ENCODE data around the gene STK32C. TPM values are rescaled to one million over a fixed set of nuclear protein-coding genes. Genes with fewer than 3 reads are reported as not detected.

Gene STK32C
- total and polyA plus RNA-seq, 10 of the 15 experiments (the other 5 are each of a cell fraction or from before 2014, with no cell fraction given), result 1.5 to 18.1 (median 6.4) TPM

GRCh38 chr10:132241086-132241485 is 66.7 kb downstream of the STK32C start:
- no peak for FAIRE-seq
- BruUV-seq (replicated peaks), result no TSS peak
- H2AFZ ChIP-seq (ENCODE audit: control insufficient read depth, low read depth, low read length), result no peak overlapping the region
- H3K36me3 ChIP-seq (ENCODE audit: control insufficient read depth in 2 of 2, insufficient read depth in 2 of 2, low read length in 1 of 2), result no peaks in the 10 kb centered on the region
- H3K4me3 ChIP-seq, result no peak overlapping the region
- H3K9ac ChIP-seq (ENCODE audit: control insufficient read depth, insufficient read depth, low read length), result no peak overlapping the region
- H3K4me1 ChIP-seq (ENCODE audit: control insufficient read depth, insufficient read depth, low read length), result no peaks in the 10 kb centered on the region
- H3K79me2 ChIP-seq (ENCODE audit: control insufficient read depth, insufficient read depth, low read length), result no peaks in the 10 kb centered on the region
- no peak for ATAC-seq
- ChIA-PET CTCF (no interaction called here), SMC1A (ENCODE audit: uncharacterized antibody, unreplicated experiment) (no interaction called here), POLR2A (no interaction called here), RAD21 (ENCODE audit: unreplicated experiment) (no interaction called here)
- H3K27me3 ChIP-seq (replicated peaks in 1 of 2; ENCODE audit: control insufficient read depth in 2 of 2, insufficient read depth in 2 of 2, low read length in 1 of 2), result no peaks in the 10 kb centered on the region
- DNase-seq (ENCODE audit: low read depth, low spot score), result no peak
- no peaks in the 10 kb centered on the region for H4K20me1 ChIP-seq (ENCODE audit: control insufficient read depth, insufficient read depth)
- TF ChIP-seq ZZZ3 (IDR thresholded peaks at IDR 0.05; ENCODE audit: control insufficient read depth, insufficient read length, low read depth), result no peak
- no peak overlapping the region for H3K4me2 ChIP-seq (ENCODE audit: control insufficient read depth, insufficient read depth)
- in situ Hi-C loops (cut with MboI), result no loop called here
- H3K27ac ChIP-seq (ENCODE audit: control insufficient read depth, insufficient read depth), result no peak overlapping the region
- 52% methylated on average over 13 of the region's 13 CpGs for WGBS (ENCODE audit: insufficient coverage, insufficient replicate concordance, low lambda C conversion rate, missing lambda C conversion rate)
- H3K9me3 ChIP-seq (replicated peaks; ENCODE audit: control insufficient read depth, insufficient read depth, low read length), result no peaks in the 10 kb centered on the region
- intact Hi-C loops (cut with micrococcal nuclease; ENCODE audit: unreplicated experiment), result no loop called here

GRCh38 chr10:132240581-132240980 is 67.2 kb downstream of the STK32C start:
- intact Hi-C loops (cut with micrococcal nuclease; ENCODE audit: unreplicated experiment) (no loop called here), in situ Hi-C loops (cut with MboI) (no loop called here)
- 47% methylated on average over 16 of the region's 16 CpGs for WGBS (ENCODE audit: insufficient coverage, insufficient replicate concordance, low lambda C conversion rate, missing lambda C conversion rate)
- RAD21 ChIA-PET (ENCODE audit: unreplicated experiment), result no interaction called here
- SMC1A ChIA-PET (ENCODE audit: uncharacterized antibody, unreplicated experiment), result no interaction called here
- no TSS peak for BruUV-seq (replicated peaks)
- no peak overlapping the region for H3K27ac ChIP-seq (ENCODE audit: control insufficient read depth, insufficient read depth)
- H2AFZ ChIP-seq (ENCODE audit: control insufficient read depth, low read depth, low read length), result no peak overlapping the region
- FAIRE-seq (no peak), DNase-seq (ENCODE audit: low read depth, low spot score) (no peak), ATAC-seq (no peak)
- H3K36me3 ChIP-seq (ENCODE audit: control insufficient read depth in 2 of 2, insufficient read depth in 2 of 2, low read length in 1 of 2), result no peaks in the 10 kb centered on the region
- TF ChIP-seq EP300 (IDR thresholded peaks at IDR 0.05; ENCODE audit: borderline replicate concordance in 1 of 2, control insufficient read depth in 1 of 2, low read depth in 2 of 2, low read length in 2 of 2), result no peak
- TF ChIP-seq ELK1 (IDR thresholded peaks at IDR 0.05; ENCODE audit: low read depth, low read length), result no peak
- H3K9ac ChIP-seq (ENCODE audit: control insufficient read depth, insufficient read depth, low read length), result no peak overlapping the region
- POLR2A ChIA-PET, result no interaction called here
- no peaks in the 10 kb centered on the region for H4K20me1 ChIP-seq (ENCODE audit: control insufficient read depth, insufficient read depth)
- no peak overlapping the region for H3K4me2 ChIP-seq (ENCODE audit: control insufficient read depth, insufficient read depth)
- no peaks in the 10 kb centered on the region for H3K79me2 ChIP-seq (ENCODE audit: control insufficient read depth, insufficient read depth, low read length)
- CTCF ChIA-PET, result no interaction called here
- no peaks in the 10 kb centered on the region for H3K4me1 ChIP-seq (ENCODE audit: control insufficient read depth, insufficient read depth, low read length)
- H3K27me3 ChIP-seq (replicated peaks in 1 of 2; ENCODE audit: control insufficient read depth in 2 of 2, insufficient read depth in 2 of 2, low read length in 1 of 2), result no peaks in the 10 kb centered on the region
- no peaks in the 10 kb centered on the region for H3K9me3 ChIP-seq (replicated peaks; ENCODE audit: control insufficient read depth, insufficient read depth, low read length)
- no peak overlapping the region for H3K4me3 ChIP-seq

All from GM12878 (cell line).